GM13977 (cell line): ENCODE measurements around the gene MGAT3.

Source experiments
- DNase-seq: peaks from one replicate; pipeline ENCODE4 v3.0.0; 2012; ENCODE audit warnings: low spot score
- in situ Hi-C: fragments of 300-500 bp; cut with MboI; formaldehyde crosslinking; loops from one replicate; pipeline ENCODE4 v1.12.0; 2022; ENCODE audit warnings: low sequenced_read_pairs, low pct_unique_long_range_greater_than_20kb, mixed read lengths, inconsistent platforms; ENCODE audit not compliant: unreplicated experiment
- TF ChIP-seq, protein P1 (sequence below): IDR thresholded peaks from 2 replicates; pipeline ENCODE4 v1.5.1; 2012; ENCODE audit warnings: mild to moderate bottlenecking, control low read depth; ENCODE audit not compliant: insufficient read depth; ENCODE audit errors: extremely low read depth, missing control alignments

Gene MGAT3

DNA sequence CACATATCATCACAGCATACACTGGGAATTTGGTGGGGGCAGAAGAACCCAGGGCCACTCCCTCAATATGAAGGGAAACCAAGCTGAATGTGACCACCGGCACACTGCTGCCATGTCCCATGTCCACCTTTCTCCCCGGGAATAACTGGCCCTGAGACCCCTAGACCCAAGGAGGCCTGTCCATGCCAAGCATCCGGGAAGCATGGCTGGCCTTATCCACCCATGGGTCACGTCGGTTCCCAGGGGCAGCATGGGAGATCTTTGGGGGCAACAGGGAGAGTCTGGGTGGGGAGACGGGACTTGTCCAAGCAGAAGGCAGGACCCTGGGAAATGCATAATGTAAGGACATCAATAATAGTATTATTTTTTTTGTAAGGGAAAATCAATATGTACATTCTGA lies 34.9 kb downstream of the MGAT3 start:
- TF ChIP-seq, protein P1, sequence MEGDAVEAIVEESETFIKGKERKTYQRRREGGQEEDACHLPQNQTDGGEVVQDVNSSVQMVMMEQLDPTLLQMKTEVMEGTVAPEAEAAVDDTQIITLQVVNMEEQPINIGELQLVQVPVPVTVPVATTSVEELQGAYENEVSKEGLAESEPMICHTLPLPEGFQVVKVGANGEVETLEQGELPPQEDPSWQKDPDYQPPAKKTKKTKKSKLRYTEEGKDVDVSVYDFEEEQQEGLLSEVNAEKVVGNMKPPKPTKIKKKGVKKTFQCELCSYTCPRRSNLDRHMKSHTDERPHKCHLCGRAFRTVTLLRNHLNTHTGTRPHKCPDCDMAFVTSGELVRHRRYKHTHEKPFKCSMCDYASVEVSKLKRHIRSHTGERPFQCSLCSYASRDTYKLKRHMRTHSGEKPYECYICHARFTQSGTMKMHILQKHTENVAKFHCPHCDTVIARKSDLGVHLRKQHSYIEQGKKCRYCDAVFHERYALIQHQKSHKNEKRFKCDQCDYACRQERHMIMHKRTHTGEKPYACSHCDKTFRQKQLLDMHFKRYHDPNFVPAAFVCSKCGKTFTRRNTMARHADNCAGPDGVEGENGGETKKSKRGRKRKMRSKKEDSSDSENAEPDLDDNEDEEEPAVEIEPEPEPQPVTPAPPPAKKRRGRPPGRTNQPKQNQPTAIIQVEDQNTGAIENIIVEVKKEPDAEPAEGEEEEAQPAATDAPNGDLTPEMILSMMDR = no peak
- in situ Hi-C loops = no loop called here

DNA sequence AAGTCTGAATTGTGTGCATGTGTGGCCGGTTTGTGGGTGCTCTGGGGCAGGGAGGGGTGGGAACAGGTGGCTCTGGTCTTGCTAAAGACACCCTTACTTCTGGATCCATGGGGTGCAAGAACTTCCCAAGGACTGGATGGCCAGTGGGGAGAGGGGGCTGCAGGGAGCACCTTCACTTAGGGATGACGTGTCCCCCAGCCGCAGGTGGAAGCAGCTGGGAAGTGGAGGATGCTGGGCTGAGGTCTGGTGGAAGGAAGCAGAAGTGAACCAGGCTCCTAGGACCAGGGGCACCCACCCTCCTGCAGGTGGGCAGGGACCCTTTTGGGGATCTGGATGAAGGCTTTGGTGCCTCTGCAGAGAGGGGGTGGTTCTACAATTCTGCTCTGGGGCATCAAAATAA lies 35.4 kb downstream of the MGAT3 start:
- in situ Hi-C loops = no loop called here
- TF ChIP-seq, protein P1 = no peak
- DNase-seq = no peak

More for the DNA sequence above, 34.9 kb downstream of the MGAT3 start:
- DNase-seq = no peak

DNA sequence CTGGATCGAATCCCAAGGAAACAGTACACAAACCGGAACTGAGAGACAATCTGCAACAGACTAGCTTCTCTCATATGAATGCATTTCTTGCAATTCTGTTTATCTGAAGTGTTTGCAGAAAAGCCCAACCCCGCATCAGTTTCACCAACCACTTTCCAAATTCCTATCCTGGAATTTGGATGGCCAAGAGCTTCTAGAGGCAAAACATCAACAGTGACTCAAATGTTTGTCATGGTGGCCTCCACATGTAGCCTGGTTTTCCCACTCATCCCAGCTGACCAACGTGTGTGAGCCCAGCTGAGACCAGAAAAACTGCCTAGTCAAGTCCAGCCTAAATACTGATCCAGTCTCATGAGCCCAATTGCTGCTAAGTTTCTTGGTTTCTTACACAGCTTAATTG lies 36.9 kb downstream of the MGAT3 start:
- TF ChIP-seq, protein P1 = no peak
- in situ Hi-C loops = no loop called here
- no peak for DNase-seq

DNA sequence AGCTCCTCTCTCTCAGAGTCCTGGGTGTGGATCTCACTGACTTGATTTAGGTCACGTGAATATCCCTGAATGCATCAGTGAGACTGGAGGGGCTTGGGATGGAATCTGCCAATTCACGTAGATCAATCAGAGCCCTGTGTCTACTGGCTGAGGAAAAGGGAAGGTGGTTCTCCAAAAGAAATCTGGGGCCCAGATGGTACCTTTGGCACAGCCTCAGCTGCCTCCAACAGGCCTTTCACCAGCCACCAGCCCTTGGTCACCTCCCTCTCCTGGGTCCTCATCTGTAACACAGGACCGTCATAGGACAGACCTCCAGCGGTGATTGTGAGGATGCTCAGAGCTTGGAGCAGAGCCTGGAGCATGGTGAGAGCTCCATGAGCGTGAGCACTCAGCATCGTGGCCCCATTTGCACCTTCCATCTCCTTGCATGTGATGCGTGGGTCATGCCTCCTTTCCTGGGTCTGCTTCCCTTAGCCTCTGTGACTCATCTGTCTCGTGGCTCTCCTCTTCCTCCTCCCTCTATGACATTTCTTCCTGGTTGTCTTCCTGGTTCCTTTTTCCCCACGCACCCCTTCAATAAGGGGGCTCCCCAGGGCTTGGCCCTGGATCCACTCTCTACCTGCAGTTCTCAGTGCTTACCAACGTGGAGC lies 37.8 kb downstream of the MGAT3 start:
- in situ Hi-C loops = no loop called here
- TF ChIP-seq, protein P1 = no peak
- DNase-seq = no peak

DNA sequence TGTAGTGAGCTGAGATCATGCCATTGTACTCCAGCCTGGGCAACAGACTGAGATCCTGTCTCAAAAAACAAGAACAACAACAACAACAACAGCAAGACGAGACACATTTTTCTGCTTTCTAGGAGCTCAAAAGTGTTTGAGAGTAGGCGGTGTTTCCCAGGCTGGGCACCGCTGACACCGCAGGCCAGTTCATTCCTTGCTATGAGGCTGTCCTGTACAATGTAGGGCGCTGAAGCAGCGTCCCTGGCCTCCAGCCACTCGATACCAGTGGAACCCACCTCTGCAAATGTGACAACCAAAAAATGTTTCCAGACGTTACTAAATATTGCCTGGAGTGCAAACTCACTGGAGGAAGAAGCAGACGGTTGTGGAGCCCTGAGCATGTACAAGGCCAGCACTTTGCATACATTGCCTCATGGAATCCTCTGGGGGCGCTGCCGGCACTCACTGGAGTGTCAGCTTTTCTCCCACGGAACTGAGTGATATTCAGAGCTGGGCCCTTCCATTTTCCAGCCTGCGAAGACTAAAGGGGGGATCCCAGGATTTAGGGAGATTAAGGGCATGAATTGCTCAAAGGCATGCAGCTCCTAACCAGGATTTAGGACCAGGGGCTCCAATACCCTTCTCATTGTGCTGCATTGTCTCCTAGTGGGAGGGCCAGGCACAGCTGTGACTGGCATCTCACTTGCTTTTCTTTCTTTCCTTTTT lies 39.5 kb downstream of the MGAT3 start:
- peak; percentile 47 for DNase-seq
- TF ChIP-seq, protein P1 = peak; percentile 73
- in situ Hi-C loops = no loop called here

DNA sequence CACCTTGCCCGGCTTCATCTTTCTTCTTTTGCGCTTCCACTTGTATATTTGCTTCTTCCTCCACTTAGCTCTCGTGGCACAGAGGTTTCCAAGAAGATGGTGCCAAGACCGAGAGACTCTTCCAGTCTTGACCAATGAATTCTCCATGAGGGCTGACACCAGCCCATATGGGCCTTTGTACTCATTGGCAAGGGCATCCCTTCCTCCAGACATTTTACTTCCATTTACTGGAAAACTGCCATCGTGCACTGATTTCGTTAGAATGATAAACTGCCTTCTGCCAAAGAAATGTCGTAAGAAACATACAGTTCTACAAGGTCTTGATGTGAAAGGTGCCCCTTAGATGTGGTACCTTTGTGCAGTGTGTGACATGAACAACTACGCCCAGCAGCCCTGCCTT lies 40.6 kb downstream of the MGAT3 start:
- in situ Hi-C loops = no loop called here
- TF ChIP-seq, protein P1 = no peak
- DNase-seq = no peak
